ENCODE measurements around the gene PKP4.

GRCh38 chr2:158677542-158677941, 220.8 kb downstream of the PKP4 start:
- no peak for TF ChIP-seq CTCF (conservative IDR thresholded peaks at IDR 0.05)
- no peak for TF ChIP-seq ZFX (IDR thresholded peaks at IDR 0.05)
